ENCODE data around the gene ZNF784.

- no peak for TF ChIP-seq CTCF (conservative IDR thresholded peaks at IDR 0.05 in 1 of 2, IDR thresholded peaks at IDR 0.05 in 1 of 2; ENCODE audit: low read depth in 1 of 2, low read length in 2 of 2)
- TF ChIP-seq EZH2 (IDR thresholded peaks at IDR 0.05; ENCODE audit: low read length, missing control alignments): no peak
Measured at GRCh38 chr19:55613396-55613795, 11.0 kb downstream of the ZNF784 start.

All from fibroblast of lung (primary cell).